ENCODE results near the gene PDCD4.

DNA sequence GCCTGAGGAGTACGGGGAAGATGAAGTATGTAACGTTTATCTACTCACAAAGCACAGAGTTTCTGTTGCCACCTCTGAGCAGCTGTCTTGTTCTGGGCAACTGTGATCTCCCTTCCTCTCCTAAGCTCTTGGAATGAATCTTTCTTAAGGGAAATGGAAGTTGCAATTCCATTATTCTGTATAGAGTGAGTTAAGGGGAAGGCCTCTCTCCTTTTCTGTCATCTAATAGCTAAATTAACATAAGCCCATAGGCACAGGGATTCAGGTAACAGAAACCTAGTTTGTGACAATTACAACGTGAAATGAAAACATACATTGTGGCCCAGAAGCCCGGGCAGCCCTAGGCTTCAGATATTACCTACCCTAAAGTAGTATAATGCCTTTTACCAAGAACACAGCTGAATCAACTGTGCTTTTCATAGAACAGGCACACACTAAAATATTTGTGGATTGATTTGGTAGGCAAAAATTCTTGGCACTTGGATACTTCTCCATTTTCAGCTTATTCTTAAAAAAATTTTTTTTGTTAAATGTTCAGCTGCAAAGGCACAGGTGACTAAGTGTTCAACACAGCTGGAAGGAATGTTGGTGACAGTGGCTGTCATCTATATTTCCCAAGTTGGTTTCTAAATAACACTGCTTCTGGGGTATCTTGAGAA, 3.8 kb upstream of the PDCD4 start:
- TF ChIP-seq, protein P1, sequence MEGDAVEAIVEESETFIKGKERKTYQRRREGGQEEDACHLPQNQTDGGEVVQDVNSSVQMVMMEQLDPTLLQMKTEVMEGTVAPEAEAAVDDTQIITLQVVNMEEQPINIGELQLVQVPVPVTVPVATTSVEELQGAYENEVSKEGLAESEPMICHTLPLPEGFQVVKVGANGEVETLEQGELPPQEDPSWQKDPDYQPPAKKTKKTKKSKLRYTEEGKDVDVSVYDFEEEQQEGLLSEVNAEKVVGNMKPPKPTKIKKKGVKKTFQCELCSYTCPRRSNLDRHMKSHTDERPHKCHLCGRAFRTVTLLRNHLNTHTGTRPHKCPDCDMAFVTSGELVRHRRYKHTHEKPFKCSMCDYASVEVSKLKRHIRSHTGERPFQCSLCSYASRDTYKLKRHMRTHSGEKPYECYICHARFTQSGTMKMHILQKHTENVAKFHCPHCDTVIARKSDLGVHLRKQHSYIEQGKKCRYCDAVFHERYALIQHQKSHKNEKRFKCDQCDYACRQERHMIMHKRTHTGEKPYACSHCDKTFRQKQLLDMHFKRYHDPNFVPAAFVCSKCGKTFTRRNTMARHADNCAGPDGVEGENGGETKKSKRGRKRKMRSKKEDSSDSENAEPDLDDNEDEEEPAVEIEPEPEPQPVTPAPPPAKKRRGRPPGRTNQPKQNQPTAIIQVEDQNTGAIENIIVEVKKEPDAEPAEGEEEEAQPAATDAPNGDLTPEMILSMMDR (IDR thresholded peaks at IDR 0.05) = no peak
- no peak for TF ChIP-seq POLR2A (IDR thresholded peaks at IDR 0.05)
